Stimulated activated CD8-positive, alpha-beta memory T cell treated with anti-CD3 and anti-CD28 coated beads, Interleukin-4, amount 100 ng/mL, for 24 hours (primary cell): ENCODE results near the gene RSAD1.

Experiments
- DNase-seq: peaks from one replicate; pipeline ENCODE4 v3.0.0-alpha.2; 2020; ENCODE audit warnings: low read depth

The RSAD1 gene

GRCh38 chr17:50495217-50495823, 16.7 kb downstream of the RSAD1 start:
- DNase-seq: no peak

- DNase-seq: no peak
These were observed 17.3 kb downstream of the RSAD1 start for GRCh38 chr17:50495918-50496317.

- DNase-seq: no peak
These were observed 19.6 kb downstream of the RSAD1 start for GRCh38 chr17:50498021-50498874.

DNA sequence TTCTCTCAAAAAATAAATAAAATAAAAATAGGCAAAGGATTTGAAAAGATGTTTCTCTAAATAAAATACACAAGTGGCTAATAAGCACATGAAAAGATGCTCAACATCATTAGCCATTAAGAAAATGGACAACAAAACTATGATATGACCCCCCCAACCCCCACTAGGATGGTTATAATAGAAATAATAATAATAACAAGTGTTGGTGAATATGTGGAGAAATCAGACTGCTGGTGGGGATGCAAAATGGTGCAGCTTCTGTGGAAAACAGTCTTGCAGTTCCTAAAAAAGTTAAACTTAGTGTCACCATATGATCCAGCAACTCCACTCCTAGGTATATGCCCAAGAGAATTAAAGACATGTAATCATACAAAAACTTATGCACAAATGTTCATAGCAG, 20.6 kb downstream of the RSAD1 start:
- DNase-seq: no peak

- DNase-seq: no peak
These were observed 21.1 kb downstream of the RSAD1 start for GRCh38 chr17:50499721-50500120.

- DNase-seq: no peak
These were observed 22.4 kb downstream of the RSAD1 start for GRCh38 chr17:50501054-50501453.

GRCh38 chr17:50502301-50502990, 23.8 kb downstream of the RSAD1 start:
- no peak for DNase-seq

DNA sequence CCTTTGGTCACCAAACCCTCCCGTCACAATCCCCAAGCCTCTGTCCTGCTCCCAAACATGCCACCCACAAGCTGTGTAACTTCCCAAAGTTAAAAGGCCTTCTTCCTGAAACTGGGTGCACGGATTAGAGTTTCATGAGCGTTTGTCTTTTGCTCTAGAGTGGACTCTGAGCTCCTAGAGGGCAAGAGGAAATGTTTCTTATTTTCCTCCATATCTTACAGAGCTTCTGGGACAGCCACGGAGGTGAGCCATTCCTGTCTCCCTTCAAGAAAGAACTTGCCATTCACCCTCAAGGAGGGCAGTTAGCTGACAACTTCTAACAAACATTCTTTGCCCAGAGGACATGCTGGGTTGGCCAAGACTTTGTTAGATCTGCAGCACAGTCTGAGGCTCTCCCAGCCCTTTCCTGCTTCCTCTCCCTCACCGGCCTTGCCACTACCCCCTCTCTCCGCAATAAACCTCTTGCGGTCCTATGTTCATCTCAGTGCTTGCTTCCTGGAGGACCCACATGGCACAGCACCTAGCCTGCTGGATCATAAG, 27.0 kb downstream of the RSAD1 start:
- DNase-seq: no peak

DNA sequence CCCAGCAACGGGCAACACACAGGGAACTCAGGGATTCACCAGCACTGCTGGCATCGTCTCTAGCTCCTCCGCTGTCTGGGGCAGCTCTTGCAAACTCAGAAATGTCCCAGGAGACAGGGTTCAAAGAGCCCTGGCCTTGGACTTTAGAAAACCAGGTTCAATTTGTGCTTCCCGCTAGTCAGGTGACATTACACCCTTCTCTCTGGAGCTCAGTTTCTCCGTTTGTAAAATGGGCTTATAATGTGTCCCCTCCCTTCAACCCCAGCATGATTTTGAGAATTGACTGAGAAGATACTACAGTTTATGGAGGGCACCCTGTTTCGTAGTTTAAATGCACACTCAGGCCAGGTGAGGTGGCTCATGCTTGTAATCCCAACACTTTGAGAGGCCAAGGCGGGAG, 27.6 kb downstream of the RSAD1 start:
- no peak for DNase-seq

- DNase-seq: peak; percentile 61
These were observed 29.4 kb downstream of the RSAD1 start, which contains the start of gene MYCBPAP for GRCh38 chr17:50507871-50508572. Gene MYCBPAP (plus strand): TSS chr17:50508439. CDS start chr17:50508675, 236 bp downstream.

- no peak for DNase-seq
These were observed 30.2 kb downstream of the RSAD1 start for GRCh38 chr17:50508573-50509460.

DNA sequence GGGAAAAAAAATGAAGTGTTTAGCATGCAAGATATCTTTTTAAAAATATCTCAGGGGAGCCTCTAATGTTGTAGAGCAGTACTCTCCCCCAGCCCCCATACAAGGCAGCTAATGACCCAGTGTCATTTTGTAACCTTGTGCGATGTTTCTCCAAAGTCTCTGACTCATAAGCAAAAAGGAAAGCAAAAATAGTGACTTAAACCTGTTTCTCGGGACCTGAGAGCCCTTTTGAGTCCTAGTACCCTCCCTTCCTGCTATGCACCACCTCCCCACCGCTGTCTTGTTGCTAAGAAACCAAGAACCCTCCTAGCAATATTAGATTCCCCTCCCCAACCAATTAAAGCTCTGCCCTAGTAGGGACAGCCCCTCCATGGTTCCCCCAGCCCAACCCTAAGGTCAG, 32.4 kb downstream of the RSAD1 start:
- no peak for DNase-seq

DNA sequence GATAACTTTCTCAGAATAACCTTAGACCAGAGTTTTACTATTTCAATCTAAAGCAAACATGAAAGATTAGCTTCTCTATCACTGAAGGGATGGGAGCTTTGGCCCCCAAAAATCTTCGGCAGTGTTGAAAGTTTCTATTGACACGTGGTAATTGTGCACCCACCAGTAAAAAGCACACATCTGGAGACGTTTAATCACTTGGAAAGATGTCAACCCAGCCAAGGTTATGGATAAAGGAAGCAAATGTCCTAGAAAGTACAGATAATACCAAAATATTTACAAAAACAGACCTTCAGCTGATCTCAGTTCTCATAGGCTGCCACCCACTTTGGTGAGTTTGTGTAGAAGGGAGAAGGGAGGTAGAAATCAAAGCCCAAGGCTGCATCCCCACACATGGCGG, 34.8 kb downstream of the RSAD1 start:
- DNase-seq: no peak

DNA sequence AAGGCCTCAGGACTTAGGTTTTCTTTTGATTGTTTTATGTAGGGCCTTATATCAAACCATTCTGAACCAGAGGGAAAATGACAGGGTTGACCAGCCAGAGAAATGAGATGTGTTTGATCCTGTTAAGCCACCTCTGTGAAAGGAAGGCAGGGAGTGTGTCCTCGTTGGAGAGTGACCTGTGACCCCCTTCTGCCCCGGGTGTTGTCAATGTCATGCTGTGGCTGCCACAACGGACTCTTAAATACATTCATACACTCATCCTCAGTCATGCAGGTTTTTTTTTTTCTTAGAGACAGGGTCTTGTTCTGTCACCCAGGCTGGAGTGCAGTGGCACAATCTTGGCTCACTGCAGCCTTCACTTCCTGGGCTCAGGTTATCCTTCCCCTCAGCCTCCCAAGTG, 35.7 kb downstream of the RSAD1 start:
- DNase-seq: no peak

DNA sequence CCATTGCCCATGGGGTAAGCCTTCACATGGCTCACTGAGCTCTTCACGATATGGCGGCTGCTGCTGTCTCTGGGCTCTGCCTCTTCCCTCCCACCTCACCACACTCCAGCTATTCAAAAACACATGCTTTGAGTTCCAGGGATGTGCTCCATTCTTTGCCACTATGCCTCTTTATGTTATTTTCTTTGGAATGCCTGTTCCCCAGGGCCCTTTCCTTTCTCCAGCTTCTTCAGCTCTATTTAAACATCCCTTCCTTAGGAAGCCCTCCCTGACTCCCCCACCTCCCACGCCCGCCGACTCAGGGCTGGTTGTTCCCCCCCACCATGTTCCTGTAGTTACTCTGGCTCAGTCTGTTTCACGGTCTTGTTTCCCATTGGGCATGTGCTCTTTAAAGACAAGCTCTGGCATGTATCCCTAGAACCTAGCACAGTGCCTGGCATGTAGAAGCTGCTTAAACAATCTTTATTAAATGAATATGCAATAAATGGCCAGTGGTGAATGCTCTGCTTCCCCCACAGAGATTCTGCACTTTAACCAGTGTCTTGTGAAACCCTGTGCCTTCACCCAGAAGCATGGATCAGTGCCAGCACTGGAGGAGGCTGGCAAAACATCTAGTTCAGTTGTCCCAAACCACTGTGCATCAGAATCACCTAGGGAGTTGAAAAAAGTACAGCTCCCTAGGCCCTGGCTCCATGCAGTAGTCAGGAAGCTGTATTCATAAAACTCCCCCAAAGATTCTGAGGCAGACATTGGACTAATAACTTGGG, 36.5 kb downstream of the RSAD1 start:
- DNase-seq: no peak

DNA sequence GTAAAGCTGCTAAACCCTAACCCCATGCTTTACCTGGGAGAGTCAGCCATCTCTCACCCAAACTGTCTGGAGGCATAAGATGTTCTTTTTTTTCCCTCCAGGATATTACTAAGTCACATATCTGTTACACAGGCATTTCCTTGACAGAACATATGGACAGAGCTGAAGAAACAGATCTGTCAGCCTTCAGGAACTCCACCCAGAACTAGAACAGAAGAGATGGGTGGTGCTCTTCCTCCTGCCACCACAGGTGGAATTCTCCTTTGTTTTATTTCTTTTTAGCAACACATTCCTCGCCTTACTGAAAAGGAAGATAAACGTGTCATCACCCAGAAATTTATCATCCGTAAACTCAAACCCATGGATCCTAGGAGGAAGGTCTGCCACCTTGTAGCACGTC, 38.4 kb downstream of the RSAD1 start:
- DNase-seq: no peak

DNA sequence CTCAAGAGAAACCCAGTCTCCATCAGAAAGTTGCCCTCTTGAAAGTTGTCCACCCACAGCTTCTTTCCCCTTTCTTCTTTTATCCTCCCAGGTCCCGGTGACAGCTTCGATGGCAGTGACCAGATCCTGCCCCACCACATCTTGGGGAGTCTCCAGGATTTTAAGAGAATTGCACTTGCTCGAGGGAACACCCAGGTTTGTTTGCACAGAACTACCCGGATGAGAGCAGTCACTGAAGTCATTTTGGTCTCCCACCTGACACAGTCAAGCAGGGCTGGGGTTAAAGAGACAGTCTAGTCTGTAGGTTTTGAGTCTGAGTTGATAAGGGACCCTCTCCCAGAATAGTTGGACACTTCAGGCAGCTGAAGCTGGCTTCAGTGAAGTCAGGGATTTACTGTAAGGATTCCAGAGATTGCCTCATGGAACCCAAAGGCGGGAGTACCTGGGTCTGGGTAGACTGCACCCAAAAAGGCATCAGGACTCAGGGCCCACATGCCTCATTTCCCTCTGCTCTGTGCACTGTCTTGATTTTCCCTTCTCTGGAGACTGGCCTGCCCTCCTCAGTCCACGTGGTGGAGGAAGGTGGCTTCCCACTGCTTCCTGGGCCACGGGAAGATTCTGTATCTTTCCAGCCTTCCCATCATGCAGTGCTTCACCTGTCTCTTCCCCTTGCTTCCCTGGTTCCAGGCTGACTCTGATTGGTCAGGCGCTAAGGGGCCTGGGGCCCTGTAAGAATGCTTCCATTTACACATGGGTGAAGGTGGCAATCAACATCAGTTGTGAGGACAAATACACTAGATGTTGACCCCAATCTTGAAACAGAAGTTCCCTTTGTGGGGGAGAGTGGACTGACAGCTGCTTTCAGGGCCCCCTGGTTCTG, 39.1 kb downstream of the RSAD1 start:
- DNase-seq: no peak

GRCh38 chr17:50518384-50519023, 39.8 kb downstream of the RSAD1 start:
- no peak for DNase-seq
